Neuronal stem cell (in vitro differentiated cells): ENCODE data around the gene EN2.

Source experiments
- DNase-seq: peaks from one replicate; pipeline ENCODE4 v3.0.0-alpha.2; 2013; ENCODE audit warnings: low spot score
- H2AFZ ChIP-seq: one replicate; pipeline ENCODE4 v1.6.1; 2013; ENCODE audit warnings: mild to moderate bottlenecking, low read length, inconsistent platforms
- H2AK5ac ChIP-seq: 2 replicates; pipeline ENCODE4 v1.6.1; 2013; ENCODE audit warnings: low read depth, mild to moderate bottlenecking, inconsistent platforms, low read length, moderate library complexity, mixed read lengths
- H2BK120ac ChIP-seq: 2 replicates; pipeline ENCODE4 v1.6.1; 2013; ENCODE audit warnings: low read depth, mild to moderate bottlenecking, inconsistent platforms, low read length, moderate library complexity, mixed read lengths
- H2BK12ac ChIP-seq: one replicate; pipeline ENCODE4 v1.6.1; 2013; ENCODE audit warnings: low read length, inconsistent platforms
- H2BK15ac ChIP-seq: 2 replicates; pipeline ENCODE4 v1.6.1; 2013; ENCODE audit warnings: mild to moderate bottlenecking, low read length, inconsistent platforms, mixed read lengths
- H2BK5ac ChIP-seq: one replicate; pipeline ENCODE4 v1.6.1; 2013; ENCODE audit warnings: inconsistent platforms, mild to moderate bottlenecking, low read length, moderate library complexity
- H3K14ac ChIP-seq: one replicate; pipeline ENCODE4 v1.6.1; 2013; ENCODE audit warnings: low read length, inconsistent platforms
- H3K18ac ChIP-seq: 2 replicates; pipeline ENCODE4 v1.6.1; 2013; ENCODE audit warnings: low read length, inconsistent platforms
- H3K23ac ChIP-seq: 2 replicates; pipeline ENCODE4 v1.6.1; 2013; ENCODE audit warnings: low read depth, mild to moderate bottlenecking, mixed read lengths, low read length, inconsistent platforms; ENCODE audit not compliant: poor library complexity
- H3K27ac ChIP-seq: replicated peaks from 3 replicates; pipeline ENCODE4 v1.5.1; 2013; ENCODE audit warnings: low read length, inconsistent platforms
- H3K27me3 ChIP-seq, 3 experiments: 2 replicates each; pipeline ENCODE4 v1.6.1; 2013; ENCODE audit warnings: low read length in 3 of 3, mild to moderate bottlenecking in 2 of 3, inconsistent platforms in 1 of 3, low read depth in 1 of 3, mixed read lengths in 1 of 3, moderate library complexity in 1 of 3; ENCODE audit not compliant: control insufficient read depth in 3 of 3, insufficient read depth in 3 of 3
- H3K36me3 ChIP-seq, 2 donors: replicated peaks in 1 of 2; 2 replicates each; pipeline ENCODE4 v1.6.1; 2013; ENCODE audit warnings: low read length in 2 of 2; ENCODE audit not compliant: control insufficient read depth in 2 of 2, insufficient read depth in 2 of 2
- H3K4ac ChIP-seq: 2 replicates; pipeline ENCODE4 v1.6.1; 2013; ENCODE audit warnings: inconsistent platforms, mild to moderate bottlenecking, low read length, moderate library complexity
- H3K4me1 ChIP-seq, 2 donors: 1 replicate in 1 of 2; 2 replicates in 1 of 2; pipeline ENCODE4 v1.6.1; 2013; ENCODE audit warnings: low read length in 2 of 2, low read depth in 1 of 2; ENCODE audit not compliant: control insufficient read depth in 2 of 2, insufficient read depth in 1 of 2
- H3K4me2 ChIP-seq: one replicate; pipeline ENCODE4 v1.6.1; 2013; ENCODE audit warnings: mild to moderate bottlenecking, low read length, inconsistent platforms; ENCODE audit not compliant: insufficient read depth, poor library complexity, severe bottlenecking
- H3K4me3 ChIP-seq, 2 donors: 2 replicates each; pipeline ENCODE4 v1.5.1; 2013; ENCODE audit warnings: low read length in 2 of 2, mild to moderate bottlenecking in 2 of 2, inconsistent platforms in 1 of 2, moderate library complexity in 1 of 2
- H3K79me1 ChIP-seq: one replicate; pipeline ENCODE4 v1.6.1; 2013; ENCODE audit warnings: low read depth, mild to moderate bottlenecking, inconsistent platforms, low read length, moderate library complexity
- H3K9ac ChIP-seq: one replicate; pipeline ENCODE4 v1.6.1; 2013; ENCODE audit warnings: mild to moderate bottlenecking, low read depth, low read length, inconsistent platforms; ENCODE audit not compliant: poor library complexity
- H3K9me3 ChIP-seq, 2 donors: replicated peaks in 1 of 2; 2 replicates each; pipeline versions ENCODE3 to v1.6.1; 2013; ENCODE audit warnings: low read length in 2 of 2, mild to moderate bottlenecking in 2 of 2, inconsistent platforms in 1 of 2, low read depth in 1 of 2, mixed read lengths in 1 of 2, moderate library complexity in 1 of 2; ENCODE audit not compliant: control insufficient read depth in 2 of 2, insufficient read depth in 1 of 2
- H4K8ac ChIP-seq: one replicate; pipeline ENCODE4 v1.6.1; 2013; ENCODE audit warnings: low read depth, mild to moderate bottlenecking, inconsistent platforms, low read length, moderate library complexity
- H4K91ac ChIP-seq: one replicate; pipeline ENCODE4 v1.6.1; 2013; ENCODE audit warnings: low read length, low read depth, mild to moderate bottlenecking, inconsistent platforms; ENCODE audit not compliant: poor library complexity
- WGBS, 2 donors: extraction: QIAGEN DNeasy Blood & Tissue Kit; methylation state at CpG; one replicate each; pipeline ENCODE4 v1.1.7; 2013; ENCODE audit warnings: missing lambda C conversion rate in 2 of 2, mixed read lengths in 1 of 2; ENCODE audit not compliant: insufficient read length in 2 of 2, insufficient replicate concordance in 1 of 2; ENCODE audit errors: extremely low coverage in 2 of 2; 5-methylcytosine and 5-hydroxymethylcytosine counted together

The EN2 gene

DNA sequence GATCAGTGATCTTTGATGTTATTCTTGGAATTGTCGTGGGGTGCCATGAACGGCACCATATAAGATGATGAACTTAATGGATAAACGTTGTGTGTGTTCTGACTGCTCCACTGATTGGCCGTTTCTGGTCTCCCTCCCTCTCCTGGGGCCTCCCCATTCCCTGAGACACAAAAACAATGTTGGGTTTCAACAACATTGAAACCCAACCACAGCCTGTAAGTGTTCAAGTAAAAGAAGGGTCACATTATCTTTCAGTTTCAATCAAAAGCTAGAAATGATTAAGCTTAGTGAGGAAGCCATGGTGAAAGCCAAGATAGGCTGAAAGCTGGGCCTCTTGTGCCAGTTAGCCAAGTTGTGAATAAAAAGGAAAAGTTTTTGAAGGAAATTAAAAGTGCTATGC, 19.5 kb downstream of the EN2 start:
- Histone ChIP-seq H3K36me3 (peaks cover 0 to 5% of the 10 kb centered on the region in 2 donors), H4K8ac (no peak overlapping the region), H2AK5ac (no peak overlapping the region), H3K18ac (no peak overlapping the region), H3K4me2 (no peak overlapping the region), H3K23ac (no peak overlapping the region), H3K9ac (no peak overlapping the region), H3K9me3 (peaks cover 10% of the 10 kb centered on the region in 2 donors), H3K4ac (no peak overlapping the region), H3K4me3 (no peak overlapping the region), H2BK15ac (no peak overlapping the region), H3K27ac (no peak overlapping the region), H3K27me3 (peaks cover 0 to 51% (median 18%) of the 10 kb centered on the region in 3 experiments), H2BK12ac (no peak overlapping the region), H3K79me1 (peaks cover 2% of the 10 kb centered on the region), H2AFZ (no peak overlapping the region), H4K91ac (no peak overlapping the region), H3K14ac (no peak overlapping the region), H3K4me1 (peaks cover 3 to 9% of the 10 kb centered on the region in 2 donors), H2BK120ac (no peak overlapping the region), H2BK5ac (no peak overlapping the region)
- WGBS, 2 donors: no CpG with 5 or more reads among the region's 4 CpGs
- no peak for DNase-seq

DNA sequence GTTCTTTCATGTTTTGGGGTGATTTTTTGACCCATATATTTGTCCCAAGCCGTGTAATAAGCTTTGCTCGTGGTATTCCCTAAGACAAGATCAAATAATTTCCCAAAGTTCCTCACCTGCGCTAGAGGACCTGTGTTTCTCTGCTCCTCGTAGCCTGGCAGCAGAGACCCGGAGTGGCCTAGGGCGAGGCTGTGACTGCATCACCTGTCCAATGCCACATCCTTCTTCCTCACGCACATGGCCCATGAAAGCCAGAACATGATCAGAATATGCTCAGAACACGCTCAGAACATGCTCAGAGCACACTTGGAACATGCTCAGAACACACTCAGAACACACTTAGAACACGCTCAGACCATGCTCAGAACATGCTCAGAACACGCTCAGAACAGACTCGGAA, 23.8 kb downstream of the EN2 start:
- peaks cover 0 to 1% of the 10 kb centered on the region in 2 donors for H3K9me3 ChIP-seq

DNA sequence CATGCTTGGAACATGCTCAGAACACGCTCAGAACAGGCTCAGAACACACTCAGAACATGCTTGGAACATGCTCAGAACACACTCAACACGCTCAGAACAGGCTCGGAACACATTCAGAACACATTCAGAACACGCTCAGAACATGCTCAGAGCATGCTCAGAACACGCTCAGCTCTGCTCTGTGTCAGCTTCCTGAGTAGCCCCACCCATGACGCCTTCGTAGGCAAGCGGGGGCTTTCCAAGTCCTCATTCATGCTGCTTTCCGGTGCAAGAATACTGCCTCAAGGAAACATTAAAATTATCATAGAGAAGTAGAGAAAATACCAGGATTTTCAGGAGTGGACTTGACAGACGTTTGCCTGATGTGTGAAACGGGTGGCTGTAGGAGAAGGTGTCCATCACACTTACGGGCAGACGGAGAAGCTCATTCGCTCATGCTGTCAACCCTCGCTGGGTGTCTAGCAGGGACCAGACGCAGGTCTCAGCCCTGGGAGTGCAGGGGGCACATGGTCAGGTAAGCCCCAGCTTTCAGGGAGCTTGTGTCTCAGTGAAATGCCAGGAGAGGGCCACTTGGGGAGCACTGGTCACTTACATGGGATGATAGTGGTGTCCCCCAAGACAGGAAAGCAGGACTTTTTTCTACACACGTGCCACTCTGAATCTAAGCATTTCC, 24.7 kb downstream of the EN2 start:
- peaks cover 15 to 24% of the 10 kb centered on the region in 2 donors for H3K4me1 ChIP-seq
- H3K9ac ChIP-seq: peak overlapping the region; percentile 7
- H3K18ac ChIP-seq: peak overlapping the region; percentile 66
- H4K8ac ChIP-seq: no peak overlapping the region
- no peak overlapping the region for H2AK5ac ChIP-seq
- H2BK5ac ChIP-seq: no peak overlapping the region
- no peak overlapping the region for H2BK15ac ChIP-seq
- H3K79me1 ChIP-seq: no peaks in the 10 kb centered on the region
- no peak overlapping the region for H3K4me2 ChIP-seq
- H2BK12ac ChIP-seq: no peak overlapping the region
- H2AFZ ChIP-seq: peak overlapping the region; percentile 65
- DNase-seq: no peak
- H3K9me3 ChIP-seq: peaks cover 0 to 1% of the 10 kb centered on the region in 2 donors
- no peak overlapping the region for H3K27ac ChIP-seq
- peaks cover 0 to 5% of the 10 kb centered on the region in 2 donors for H3K36me3 ChIP-seq
- no peak overlapping the region for H3K4ac ChIP-seq
- no CpG with 5 or more reads among the region's 17 CpGs for whole genome bisulfite sequencing, 2 donors
- no peak overlapping the region for H3K4me3 ChIP-seq
- H3K23ac ChIP-seq: no peak overlapping the region
- H3K14ac ChIP-seq: no peak overlapping the region
- no peak overlapping the region for H4K91ac ChIP-seq
- peaks cover 0 to 4% (median 0%) of the 10 kb centered on the region in 3 experiments for H3K27me3 ChIP-seq
- H2BK120ac ChIP-seq: no peak overlapping the region

More for the DNA sequence above, 23.8 kb downstream of the EN2 start:
- no peak overlapping the region for H2BK15ac ChIP-seq
- H3K36me3 ChIP-seq: peaks cover 0 to 5% of the 10 kb centered on the region in 2 donors
- peaks cover 0 to 10% (median 0%) of the 10 kb centered on the region in 3 experiments for H3K27me3 ChIP-seq
- H3K14ac ChIP-seq: no peak overlapping the region
- H3K23ac ChIP-seq: no peak overlapping the region
- no peak overlapping the region for H2AFZ ChIP-seq
- H3K27ac ChIP-seq: no peak overlapping the region
- H4K91ac ChIP-seq: no peak overlapping the region
- H3K79me1 ChIP-seq: no peaks in the 10 kb centered on the region
- H4K8ac ChIP-seq: no peak overlapping the region
- H3K4ac ChIP-seq: no peak overlapping the region
- no peak overlapping the region for H3K4me3 ChIP-seq
- H3K18ac ChIP-seq: no peak overlapping the region
- no peak for DNase-seq
- H3K4me2 ChIP-seq: no peak overlapping the region
- H2BK5ac ChIP-seq: no peak overlapping the region
- H2BK12ac ChIP-seq: no peak overlapping the region
- H3K4me1 ChIP-seq: peaks cover 15 to 24% of the 10 kb centered on the region in 2 donors
- no CpG with 5 or more reads among the region's 11 CpGs for WGBS, 2 donors
- no peak overlapping the region for H3K9ac ChIP-seq
- no peak overlapping the region for H2AK5ac ChIP-seq
- no peak overlapping the region for H2BK120ac ChIP-seq

DNA sequence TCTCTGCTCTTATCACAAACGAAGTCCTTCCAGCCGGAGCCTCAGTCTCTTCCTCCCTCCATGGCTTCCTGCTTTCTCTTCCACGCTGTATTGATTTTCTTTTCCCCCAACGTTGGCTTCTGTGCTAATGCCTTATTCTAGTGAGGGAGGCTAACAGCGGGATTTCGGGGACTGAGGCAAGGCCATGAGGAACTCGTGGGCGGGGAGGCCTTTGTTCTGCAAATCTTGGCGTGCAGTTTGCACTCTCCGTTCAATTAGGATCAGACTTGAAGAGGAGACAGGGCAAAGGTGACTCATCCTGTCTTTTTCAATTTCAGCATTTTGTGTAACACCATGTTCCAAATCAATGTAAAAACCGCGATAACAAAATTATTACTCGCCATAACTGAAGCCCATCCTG, 25.3 kb downstream of the EN2 start:
- Histone ChIP-seq H3K27ac (no peak overlapping the region), H3K4me1 (peaks cover 15 to 24% of the 10 kb centered on the region in 2 donors), H3K14ac (no peak overlapping the region), H3K9ac (no peak overlapping the region), H3K9me3 (peaks cover 0 to 1% of the 10 kb centered on the region in 2 donors), H2AFZ (peak overlapping the region; percentile 65), H3K79me1 (no peaks in the 10 kb centered on the region), H2BK15ac (no peak overlapping the region), H3K27me3 (peaks cover 0 to 4% (median 0%) of the 10 kb centered on the region in 3 experiments), H2BK120ac (no peak overlapping the region), H2BK5ac (no peak overlapping the region), H2BK12ac (no peak overlapping the region), H4K8ac (no peak overlapping the region), H4K91ac (no peak overlapping the region), H3K4ac (no peak overlapping the region), H3K23ac (no peak overlapping the region), H3K4me2 (no peak overlapping the region), H3K4me3 (no peak overlapping the region), H3K36me3 (peaks cover 0 to 2% of the 10 kb centered on the region in 2 donors), H2AK5ac (no peak overlapping the region), H3K18ac (no peak overlapping the region)
- no CpG with 5 or more reads among the region's 13 CpGs for WGBS, 2 donors
- no peak for DNase-seq
